RWPE1 (cell line): Measurements from ENCODE around the gene VIL1.

Source experiments
- CTCF ChIA-PET: fragments of 350-600 bp; sonication (Branson Sonifier 250); formaldehyde crosslinking; extraction: SDS; loops from one replicate; lab custom pipeline; 2021; lab: Yijun Ruan, JAX
- POLR2A ChIA-PET: fragments of 400-600 bp; formaldehyde crosslinking; extraction: SDS; loops from one replicate; lab custom pipeline; 2020; ENCODE audit warnings: antibody characterized with exemption; ENCODE audit not compliant: low non-redundant PET; lab: Yijun Ruan, JAX
- DNase-seq: peaks from one replicate; pipeline ENCODE4 v3.0.0; 2012; ENCODE audit warnings: low spot score
- H3K27ac ChIP-seq: fragments of 450-650 bp; 2 replicates; pipeline ENCODE4 v1.5.1; 2017
- TF ChIP-seq, protein P1 (sequence below): fragments of 450-650 bp; conservative IDR thresholded peaks from 2 replicates; pipeline ENCODE4 v1.5.1; 2017; ENCODE audit warnings: low read depth, mild to moderate bottlenecking

Gene VIL1

DNA sequence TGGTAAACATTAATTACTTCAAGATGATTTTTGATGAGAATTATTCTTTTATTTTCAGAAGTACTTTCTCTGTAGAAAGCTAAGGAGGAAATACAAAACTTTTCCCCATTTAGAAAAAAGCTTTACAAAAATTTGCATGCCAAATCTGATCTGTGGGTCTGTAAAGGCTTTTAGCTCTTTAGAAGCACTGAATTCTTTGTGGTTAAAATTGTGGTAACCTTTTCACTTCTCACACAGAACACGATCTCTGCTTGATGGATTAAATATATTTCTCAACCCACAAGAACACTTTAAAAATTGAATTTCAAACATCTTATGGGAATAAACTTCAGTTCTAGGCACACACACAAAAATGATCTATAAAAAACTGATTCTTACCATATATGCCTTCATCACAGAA, 63.7 kb downstream of the VIL1 start:
- POLR2A ChIA-PET: interaction anchor here (0.5 kb wide), 1 partner anchor 185 kb away, joined by 4 read pairs; no protein-coding TSS in a partner anchor
- DNase-seq: no peak

DNA sequence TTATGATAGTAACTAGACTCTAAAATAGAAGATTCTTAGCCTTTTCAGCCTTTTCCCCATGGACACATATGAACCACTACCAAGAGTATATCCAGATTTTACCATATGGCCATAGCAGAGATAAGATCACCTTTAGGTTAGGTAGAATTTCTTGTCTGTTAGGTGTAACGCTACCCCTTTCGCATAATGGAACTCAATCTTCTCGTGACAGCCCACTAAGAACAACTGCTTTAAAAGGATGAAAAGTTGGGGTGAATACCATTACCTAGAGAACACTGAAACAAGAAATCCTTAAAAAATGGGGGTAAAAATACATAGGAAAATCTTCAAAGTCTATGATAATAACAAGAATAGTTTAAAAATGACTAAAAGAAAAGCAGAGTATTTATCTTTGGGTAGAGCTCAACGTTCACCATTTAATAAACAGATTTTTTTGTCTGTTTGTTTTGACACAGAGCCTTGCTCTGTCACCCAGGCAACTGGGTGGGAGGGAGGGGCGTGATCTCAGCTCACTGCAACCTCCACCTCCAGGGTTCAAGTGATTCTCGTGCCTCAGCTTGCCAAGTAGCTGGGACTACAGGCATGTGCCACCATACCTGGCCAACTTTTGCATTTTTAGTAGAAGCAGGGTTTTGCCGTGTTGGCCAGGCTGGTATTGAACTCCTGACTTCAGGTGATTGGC, 67.2 kb downstream of the VIL1 start:
- peak overlapping the region; percentile 45 for H3K27ac ChIP-seq
- ChIA-PET POLR2A (no interaction called here), CTCF (no interaction called here)
- DNase-seq: no peak
- TF ChIP-seq, protein P1, sequence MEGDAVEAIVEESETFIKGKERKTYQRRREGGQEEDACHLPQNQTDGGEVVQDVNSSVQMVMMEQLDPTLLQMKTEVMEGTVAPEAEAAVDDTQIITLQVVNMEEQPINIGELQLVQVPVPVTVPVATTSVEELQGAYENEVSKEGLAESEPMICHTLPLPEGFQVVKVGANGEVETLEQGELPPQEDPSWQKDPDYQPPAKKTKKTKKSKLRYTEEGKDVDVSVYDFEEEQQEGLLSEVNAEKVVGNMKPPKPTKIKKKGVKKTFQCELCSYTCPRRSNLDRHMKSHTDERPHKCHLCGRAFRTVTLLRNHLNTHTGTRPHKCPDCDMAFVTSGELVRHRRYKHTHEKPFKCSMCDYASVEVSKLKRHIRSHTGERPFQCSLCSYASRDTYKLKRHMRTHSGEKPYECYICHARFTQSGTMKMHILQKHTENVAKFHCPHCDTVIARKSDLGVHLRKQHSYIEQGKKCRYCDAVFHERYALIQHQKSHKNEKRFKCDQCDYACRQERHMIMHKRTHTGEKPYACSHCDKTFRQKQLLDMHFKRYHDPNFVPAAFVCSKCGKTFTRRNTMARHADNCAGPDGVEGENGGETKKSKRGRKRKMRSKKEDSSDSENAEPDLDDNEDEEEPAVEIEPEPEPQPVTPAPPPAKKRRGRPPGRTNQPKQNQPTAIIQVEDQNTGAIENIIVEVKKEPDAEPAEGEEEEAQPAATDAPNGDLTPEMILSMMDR: no peak

More for the DNA sequence above, 63.7 kb downstream of the VIL1 start:
- CTCF ChIA-PET: interaction anchor here (0.6 kb wide), 2 partner anchors 14 to 143 kb away, joined by 3 to 5 read pairs; no protein-coding TSS in a partner anchor
- TF ChIP-seq, protein P1: no peak
- H3K27ac ChIP-seq: no peak overlapping the region

DNA sequence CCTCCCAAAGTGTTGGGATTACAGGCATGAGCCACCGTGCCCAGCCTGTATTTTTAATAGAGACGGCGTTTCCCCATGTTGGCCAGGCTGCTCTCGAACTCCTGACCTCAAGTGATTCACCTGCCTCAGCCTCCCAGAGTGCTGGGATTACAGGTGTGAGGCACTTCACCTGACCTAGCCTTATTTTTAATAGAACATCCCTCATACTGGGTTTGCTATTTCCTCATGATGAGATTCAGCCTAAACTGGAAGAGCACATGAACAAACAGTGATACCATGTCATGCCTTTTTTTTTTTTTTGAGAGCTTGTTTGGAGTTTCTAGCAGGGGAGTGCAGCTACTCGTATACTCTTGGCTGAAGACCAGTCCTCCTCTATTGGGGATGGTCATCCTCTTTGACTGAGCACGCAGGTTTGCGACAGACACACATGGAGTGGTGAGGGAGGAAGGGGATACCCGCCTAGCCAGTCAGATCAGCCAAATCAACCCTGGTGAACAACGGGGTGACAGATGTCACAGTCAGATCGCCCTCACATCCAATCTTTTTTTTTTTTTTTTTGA, 81.7 kb downstream of the VIL1 start:
- DNase-seq: no peak
- POLR2A ChIA-PET: no interaction called here
- TF ChIP-seq, protein P1: no peak
- CTCF ChIA-PET: no interaction called here
- no peak overlapping the region for H3K27ac ChIP-seq

DNA sequence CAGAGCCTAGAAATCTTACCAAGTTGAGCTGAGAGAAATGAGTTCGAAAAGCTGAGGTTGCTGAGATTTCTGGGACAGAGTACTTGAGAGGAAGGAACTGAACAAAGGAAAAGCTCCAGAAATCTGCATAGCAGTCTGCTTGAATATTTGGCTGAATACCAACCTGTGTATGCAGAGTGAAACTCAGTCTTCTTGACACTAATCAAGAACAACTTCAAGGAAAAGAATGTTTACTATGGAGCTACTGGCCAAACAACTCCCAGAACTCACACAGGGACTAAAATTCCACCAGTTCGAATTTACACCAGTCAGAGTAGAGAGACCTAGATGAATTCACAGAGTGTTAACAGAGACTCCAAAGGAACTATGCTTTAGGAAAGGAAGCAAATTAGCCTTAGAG, 82.7 kb downstream of the VIL1 start:
- TF ChIP-seq, protein P1: no peak
- H3K27ac ChIP-seq: no peak overlapping the region
- ChIA-PET POLR2A (no interaction called here), CTCF (no interaction called here)
- no peak for DNase-seq
